DMS53 treated with DMSO at 0.1 percent for 48 hours (cell line): Measurements from ENCODE around the gene FKBP14.

Source experiments
- DNase-seq: peaks from one replicate; lab custom pipeline; 2025; ENCODE audit not compliant: unreplicated experiment; lab: John Stamatoyannopoulos, UW

FKBP14 gene

DNA sequence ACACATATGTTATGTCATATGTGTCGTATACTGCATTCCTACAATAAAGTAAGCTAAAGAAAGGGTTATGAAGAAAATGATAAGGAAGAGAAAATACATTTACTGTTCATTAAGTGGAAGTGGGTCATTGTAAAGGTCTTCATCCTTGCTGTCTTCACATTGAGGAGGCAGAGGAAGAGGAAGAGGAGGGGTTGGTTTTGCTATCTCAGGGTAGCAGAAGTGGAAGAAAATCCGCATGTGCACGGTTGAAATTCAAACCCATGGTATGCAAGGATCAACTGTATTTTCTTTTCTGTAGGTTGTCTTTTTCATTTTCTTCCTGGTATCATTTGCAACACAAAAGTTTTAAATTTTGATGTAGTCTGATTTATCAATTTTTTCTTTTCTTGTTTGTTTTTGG is 8.0 kb upstream of the FKBP14 start:
- DNase-seq, result no peak

DNA sequence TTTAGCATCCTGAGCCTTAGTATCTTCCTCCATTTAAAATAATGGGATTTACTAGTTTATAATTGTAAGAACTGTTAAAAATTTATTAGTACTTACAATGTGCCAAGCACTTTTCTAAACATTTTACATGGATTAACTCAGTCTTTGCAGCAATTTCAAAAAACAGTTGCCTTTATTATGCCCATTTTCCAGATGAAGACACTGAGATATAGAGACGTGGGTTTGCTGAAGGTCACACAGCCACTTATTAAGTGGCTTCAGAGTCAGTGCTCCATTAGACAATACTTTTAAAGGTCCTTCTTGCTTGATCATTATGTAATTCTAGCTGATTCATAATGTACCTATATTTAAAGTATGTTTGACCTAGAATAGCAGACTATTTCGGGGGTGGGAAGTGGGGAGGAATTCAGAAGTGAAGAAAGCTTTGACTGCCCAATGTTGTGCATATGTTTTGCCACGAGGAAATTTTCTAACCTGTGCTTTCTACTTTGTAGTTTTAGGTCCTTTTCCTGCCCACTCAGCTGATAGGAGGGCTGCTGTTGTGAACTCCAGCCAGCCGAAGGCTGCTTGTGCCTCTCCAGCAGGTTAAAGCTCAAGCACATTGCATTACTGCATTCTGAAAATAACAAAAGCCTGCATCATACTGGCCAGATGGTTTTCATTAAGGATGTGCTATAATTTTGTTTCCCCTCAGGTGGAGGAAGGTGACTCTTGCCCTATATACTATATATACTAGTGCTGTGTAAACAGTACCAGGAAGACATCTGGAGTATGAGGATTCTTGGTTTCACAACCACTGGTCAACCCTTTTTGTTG is 6.0 kb upstream of the FKBP14 start:
- DNase-seq, result peak; percentile 44

DNA sequence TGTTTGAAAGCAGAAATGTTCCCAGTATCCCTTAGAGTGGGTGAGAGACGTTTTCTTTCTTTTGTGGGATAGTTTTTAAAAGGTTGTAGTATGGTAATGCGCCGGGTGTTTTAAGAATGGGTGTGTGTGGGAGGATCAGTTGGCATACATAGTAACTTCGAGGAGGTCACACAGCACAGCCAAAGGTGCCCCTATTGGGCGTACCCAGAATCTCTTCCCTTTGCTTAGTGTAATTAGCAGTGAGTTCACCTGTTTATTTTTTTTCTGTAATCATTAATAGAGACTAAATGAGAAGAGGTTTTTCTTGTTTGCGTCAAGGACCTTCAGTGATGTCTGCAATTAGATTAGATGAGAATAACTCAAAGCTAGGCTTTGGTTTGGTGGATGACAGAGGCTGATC is 3.2 kb upstream of the FKBP14 start:
- no peak for DNase-seq

DNA sequence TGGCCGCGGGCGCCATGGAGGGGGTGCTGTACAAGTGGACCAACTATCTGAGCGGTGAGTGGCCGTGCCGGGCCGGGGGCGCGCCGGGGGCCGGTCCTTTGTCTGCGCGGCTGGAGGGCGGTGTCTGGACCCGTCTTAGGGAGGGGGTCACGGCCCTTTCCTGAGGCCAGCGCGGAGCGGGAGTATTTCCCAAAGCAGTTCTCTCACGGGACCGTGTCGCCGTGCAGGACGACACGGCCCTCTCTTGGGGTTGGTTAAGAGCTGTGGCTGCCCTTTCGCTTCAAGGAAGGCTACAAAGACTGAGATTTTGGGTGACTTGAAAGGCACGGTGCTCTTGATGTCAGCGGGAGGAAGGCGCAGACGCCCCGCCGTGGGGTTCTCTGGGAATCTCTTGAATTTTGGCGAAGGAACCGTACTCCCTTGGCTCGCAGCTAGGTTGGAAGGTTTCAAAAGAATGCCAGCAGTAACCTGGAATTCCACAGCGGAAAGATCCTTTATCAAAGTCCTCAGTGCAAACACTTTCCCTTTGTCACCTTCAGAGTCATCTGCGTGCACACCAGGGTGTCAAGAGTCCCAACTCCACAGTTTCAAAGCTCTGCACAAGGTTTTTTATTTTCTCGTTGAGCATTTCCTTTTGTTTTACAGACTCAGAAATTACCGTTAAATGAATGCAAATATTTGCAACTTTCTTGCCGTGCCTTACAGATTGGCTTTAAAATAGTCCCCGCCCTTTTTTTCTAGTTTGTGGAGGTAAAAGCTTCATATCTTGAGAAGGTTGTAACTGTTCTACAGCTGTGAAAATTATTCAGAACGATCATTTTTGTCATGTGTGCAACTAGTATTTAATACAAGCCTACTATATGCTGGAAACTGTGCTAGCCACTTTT is 2.5 kb upstream of the FKBP14 start:
- peak; percentile 53 for DNase-seq

DNA sequence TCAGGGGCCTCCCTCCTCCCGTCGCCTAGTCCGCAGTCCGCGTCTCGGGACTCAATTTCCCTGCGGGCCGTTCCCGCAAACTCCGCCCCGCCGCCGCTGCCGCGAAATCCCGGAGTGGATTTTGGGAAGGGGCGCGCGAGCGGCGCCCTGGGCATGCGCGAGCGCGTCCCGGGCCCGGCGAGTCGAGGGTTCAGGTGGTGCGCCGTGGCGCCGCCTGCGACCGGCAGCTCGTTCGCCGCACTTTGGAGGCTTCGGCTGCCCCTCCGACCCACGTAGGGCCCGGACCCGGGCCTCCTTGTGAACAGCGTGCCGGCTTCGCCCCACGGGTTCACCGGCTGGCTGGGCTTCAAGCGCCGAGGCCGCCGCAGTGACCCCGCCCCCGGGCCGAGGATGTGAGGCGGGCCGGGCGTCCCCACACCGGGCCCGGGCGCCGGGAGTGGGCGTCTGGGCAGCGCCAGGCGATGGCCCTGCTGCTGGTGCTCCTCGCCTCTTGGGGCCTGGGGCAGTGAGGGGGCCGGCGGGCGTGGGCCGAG is 1.8 kb upstream of the FKBP14 start, which contains the start of gene PLEKHA8:
TSS of gene PLEKHA8 (plus strand) at position 197 of the 533 bp plus-strand sequence. CDS start 351 bp downstream, outside the sequence.
- peak; percentile 91 for DNase-seq

DNA sequence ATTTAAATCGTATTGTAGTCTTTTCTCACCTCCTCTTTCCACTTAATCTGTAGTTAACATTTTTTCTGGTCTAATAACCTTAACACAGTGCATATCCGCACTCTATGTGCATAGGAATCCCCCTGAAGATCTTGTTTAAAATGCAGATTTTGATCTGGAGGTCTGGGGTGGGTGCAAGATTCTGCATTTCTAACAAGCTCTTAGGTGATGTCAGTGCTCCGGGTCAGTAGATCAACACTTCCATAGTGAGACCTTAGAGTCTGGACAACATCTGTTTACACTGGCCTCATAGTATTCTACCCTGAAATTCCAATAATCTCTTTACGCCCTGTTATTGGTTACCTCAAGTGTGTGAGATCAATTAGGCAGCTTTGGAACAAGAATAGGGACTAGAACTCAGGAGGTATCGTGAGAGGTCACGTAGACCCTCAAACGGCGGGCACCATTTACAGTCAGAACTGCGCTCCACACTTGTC is 1.3 kb upstream of the FKBP14 start:
- peak; percentile 91 for DNase-seq

DNA sequence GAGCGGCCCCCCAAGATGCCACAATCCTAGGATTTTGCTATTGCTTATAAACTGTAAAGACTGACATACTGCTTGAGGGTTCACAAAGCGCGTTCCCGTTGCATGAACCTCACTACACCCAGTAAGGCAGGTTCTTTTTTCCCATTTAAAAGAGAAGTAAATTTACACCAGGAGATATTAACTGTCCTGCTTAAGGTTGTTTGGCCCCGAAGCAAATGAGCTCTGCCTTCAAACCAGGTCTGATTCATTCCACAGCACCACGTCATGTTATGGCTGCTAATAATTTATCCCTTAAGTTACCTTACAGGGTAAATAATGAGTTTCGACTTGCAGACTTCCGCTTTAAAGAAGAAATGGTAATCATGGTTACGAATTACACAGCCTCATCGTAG is 559 bp upstream of the FKBP14 start:
- peak; percentile 90 for DNase-seq

DNA sequence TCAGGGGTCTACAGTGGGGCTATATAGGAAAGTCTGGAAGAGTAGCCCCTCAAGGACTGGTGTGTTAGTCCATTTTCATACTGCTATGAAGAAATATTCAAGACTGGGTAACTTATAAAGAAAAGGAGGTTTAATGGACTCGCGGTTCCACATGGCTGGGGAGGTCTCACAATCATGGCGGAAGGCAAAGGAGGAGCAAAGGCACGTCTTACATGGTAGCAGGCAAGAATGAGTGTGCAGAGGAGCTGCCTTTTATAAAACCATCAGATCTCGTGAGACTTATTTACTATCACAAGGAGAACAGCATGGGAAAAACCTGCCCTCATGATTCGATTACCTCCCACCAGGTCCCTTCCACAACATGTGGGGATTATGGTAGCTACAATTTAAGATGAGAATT is 3.0 kb downstream of the FKBP14 start:
- no peak for DNase-seq

DNA sequence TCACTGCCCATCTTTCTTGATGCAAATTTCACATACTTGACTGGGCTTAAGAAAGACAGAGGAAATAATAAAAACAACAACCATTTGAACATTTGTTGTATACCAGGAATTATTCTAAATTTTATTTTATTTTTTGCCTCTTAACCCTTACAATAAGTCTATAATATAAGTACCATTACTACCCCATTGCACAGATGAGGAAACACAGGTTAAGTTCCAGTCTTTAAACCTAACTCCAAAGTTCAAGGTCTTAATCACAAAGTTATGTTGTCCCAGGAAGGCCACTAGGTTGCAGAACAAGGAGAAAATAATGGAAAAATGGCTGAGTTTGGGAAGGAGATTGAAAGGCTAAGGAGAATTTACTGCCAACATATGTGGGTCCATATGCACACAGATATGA is 3.5 kb downstream of the FKBP14 start:
- DNase-seq, result no peak

DNA sequence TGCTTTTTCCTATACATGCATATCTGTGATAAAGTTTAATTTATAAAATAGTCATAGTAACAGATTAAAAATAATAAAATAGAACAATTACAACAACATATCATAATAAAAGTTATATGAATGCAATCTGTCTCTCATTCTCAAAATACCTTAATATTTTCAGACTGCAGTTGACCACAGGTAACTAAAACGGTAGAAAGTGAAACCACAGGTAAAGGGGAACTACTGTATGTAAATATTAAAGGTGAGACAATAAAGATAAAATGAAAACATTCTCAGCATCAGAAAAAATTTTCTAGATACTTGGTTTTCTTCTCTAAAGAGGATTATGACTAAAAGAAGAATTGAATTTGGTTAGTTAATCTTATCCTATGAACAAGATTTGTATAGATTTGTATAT is 6.0 kb downstream of the FKBP14 start:
- peak; percentile 12 for DNase-seq

DNA sequence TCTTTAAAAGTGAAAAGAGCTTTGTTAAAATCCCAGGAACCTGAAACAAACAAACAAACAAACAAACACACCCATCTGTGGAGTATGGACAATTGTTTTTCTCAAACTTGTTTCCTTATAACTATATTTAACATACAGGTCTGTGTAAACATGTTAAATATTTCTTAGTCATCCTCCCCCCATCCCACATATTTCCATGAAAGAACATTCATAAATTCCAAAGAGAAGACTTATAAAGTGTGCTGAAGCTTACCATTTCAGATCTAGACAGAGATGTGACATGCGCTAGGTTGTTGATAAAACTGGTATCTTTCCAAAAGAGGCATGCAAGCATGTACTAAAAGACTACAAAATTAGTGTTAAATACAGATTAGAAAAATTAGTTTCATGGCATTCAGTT is 6.5 kb downstream of the FKBP14 start:
- DNase-seq, result no peak

DNA sequence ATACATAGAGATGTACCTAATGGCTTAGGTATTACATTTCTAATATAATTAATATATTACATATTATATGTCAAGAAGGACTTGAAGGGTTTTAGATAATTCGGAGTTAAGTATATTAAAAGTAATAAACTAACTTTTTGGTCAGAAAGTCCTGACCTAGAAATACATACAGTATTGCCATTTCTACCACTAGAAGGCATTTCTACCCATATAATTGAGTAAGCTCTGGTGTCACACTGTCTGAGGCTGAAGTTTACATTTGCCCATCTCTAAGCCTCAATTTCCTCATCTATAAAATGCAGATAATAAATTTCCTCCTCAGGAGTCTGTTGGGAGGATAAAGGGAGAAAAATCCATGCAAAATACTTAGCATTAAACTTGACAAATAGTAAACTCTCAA is 7.1 kb downstream of the FKBP14 start:
- no peak for DNase-seq

DNA sequence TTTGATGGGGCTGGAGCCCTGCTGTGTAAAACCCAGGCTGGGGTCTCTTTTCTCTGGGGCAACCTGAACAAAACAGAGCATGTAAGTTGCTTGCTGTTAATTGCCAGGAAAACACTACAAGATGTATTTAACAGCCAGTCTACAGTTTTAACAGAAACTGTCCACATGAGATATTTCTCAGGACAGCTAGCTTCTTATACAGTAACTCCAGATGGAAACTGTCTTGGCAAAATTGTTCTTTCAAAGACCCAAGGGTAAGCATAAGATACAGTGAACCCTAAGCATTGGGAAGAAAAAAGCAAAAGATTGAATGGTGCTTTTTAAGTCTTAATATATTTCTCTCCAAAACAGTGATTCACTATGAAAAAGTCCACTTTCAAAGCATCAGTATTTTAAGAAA is 8.1 kb downstream of the FKBP14 start:
- DNase-seq, result no peak

DNA sequence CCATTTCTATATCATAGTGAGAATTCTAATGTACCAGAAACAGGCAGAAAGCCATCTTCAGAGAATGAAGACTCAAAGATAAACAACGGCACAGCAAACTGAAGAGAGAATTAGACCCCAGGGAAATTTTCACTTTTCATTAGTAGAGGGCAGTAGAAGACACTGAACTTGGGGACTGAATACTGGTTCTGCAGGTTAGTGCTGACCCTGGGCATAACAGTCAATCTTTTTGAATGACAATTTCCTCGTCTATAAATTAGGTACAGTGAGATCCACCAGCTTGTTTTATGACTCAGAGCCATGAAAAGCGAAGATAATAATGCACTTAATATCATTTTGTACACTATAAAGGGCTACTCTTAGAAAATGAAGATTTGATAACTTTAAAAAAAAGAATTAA is 13.7 kb downstream of the FKBP14 start:
- DNase-seq, result no peak

DNA sequence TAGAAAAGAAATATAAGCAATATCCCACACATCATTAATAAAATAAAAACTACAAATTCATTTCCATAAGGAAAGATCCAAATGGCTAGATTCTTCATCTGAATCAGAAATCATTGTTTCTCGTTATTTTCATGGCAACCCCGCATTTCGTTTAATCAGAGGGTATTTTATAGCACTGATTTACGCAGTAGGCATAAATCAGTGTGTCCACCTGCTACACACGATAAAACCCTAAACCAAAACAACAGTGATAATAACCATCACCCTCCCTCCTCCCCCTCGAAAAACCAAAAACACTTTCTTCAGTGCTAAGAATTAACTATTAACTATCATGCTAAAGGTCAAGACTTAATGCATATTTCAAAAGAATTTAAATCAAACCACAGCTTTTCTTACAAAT is 16.5 kb downstream of the FKBP14 start:
- DNase-seq, result no peak

DNA sequence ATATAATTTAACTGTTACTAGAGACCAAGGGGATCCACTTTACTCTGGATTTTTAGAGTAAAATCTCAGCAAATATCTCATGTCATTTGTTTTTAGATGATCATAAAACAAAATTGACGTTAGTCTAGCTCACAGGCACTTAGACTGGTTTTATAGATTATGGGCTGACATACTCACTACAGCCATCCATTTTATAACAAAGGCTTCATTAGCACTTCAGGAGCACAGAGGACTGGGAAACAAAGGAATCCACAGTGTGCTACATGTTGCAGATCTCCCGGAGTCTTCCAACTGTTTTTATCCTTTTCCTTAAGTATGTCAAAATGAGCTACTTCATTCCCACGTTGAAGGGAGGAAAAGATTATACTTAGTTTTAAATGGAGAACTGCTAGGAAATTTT is 21.0 kb downstream of the FKBP14 start:
- no peak for DNase-seq

DNA sequence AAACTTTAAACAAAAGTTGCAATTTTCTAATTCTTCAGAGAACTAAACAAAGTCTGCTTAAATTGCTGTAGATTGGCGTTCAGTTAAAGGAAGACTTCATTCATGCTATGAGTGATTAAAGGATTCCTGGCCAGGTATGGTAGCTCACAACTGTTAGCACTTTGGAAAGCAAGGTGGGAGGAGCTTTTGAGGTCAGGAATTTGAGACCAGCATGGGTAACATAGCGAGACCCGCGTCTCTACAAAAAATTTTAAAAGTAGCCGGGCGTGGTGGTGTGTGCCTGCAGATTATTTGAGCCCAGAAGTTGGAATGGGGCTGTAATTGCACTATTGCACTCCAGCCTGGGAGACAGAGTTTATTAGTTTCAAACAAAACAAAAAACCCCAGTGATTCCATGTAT is 23.4 kb downstream of the FKBP14 start:
- no peak for DNase-seq

DNA sequence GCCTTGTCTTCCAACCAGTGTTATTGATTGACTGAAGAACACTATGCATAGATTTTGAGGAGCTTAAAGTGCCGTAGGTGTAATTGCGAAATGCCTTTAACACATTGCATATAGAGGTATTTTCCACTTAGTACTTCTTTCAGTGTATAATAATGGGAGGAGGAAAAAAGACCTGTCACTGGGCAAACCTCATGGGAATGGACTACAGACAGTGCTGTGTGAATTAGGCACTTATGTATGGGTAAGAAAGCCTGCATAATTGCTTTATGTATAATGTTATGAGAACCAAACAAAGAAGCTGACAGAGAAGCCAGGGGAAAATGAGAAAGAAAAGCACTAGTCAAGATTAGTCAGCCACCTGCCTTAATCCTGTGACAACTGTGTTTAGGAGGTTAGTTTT is 24.5 kb downstream of the FKBP14 start:
- DNase-seq, result no peak

DNA sequence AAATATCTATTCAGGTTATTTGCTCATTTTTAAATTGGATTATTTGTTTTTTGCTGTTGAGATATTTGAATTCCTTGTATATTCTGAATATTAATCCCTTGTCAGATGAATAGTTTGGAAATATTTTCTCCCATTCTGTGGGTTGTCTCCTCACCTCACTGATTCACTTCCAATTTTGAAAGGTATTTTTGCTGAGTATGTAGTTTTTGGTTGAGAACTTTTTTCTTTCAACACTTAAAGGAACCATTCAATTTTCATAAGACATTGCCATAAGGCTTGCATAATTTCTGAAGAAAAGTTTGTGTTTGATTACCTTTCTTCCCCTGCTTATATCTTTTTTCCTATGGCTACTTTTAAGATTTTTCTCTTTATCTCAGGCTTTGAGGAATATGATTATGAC is 28.0 kb downstream of the FKBP14 start:
- DNase-seq, result no peak

DNA sequence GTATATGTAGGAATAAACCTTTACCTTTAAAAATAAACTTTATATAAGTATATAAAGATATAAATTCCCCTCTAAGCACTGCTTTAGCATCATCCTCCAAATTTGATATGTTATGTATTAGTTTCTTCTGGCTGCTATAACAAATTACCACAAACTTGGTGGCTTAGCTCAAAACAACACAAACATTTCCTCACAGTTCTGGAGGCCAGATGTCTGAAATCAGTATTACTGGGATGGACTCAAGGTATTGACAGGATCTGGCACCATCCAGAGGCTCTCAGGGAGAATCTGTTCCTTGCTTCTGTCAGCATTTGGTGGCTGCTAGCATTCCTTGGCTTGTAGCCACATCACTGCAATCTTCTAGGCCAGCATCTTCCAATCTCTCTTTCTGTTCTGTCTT is 30.2 kb downstream of the FKBP14 start:
- no peak for DNase-seq

DNA sequence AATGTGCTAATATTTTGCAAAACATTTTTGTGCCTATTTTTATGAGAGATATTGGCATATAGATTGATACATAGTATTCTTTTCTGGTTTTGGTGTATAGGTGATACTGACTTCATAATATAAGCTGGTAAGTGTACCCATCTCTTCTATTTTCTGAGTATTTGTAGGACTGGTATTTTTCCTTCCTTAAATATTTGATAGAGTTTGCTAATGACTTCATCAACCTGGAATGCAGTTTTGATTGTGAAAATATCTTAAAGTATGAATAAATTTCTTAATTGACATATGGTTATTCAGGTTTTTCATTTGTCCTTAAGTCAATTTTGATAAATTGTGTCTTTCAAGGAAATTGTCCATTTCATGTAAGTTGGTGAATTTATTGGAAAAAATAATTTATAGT is 30.9 kb downstream of the FKBP14 start:
- DNase-seq, result no peak

DNA sequence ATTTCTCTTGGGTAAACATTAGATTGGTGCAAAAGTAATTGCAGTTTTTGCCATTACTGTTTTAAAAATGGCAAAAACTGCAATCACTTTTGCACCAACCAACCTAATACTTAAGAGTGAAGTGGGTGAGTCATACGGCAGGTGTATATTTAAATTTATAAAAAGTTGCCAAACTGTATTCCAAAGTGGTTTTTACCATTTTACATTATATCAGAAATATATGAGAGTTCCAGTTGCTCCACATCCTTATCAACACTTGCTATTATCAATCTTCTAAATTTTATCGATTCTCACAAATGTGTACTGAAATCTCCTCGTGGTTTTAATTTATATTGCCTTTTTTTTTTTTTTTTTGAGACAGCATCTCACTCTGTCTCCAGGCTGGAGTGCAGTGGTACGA is 33.4 kb downstream of the FKBP14 start:
- DNase-seq, result peak; percentile 81
